IMR-90 (cell line): Measurements from ENCODE around the gene ITGA6. TPM values are rescaled to one million over a fixed set of nuclear protein-coding genes. Genes with fewer than 3 reads are reported as not detected.

ENCODE experiments used
- ATAC-seq: fragments of 200-7000 bp; cut with Tn5 transposase; 2 replicates; pipeline ENCODE4 v1.9.1; 2020; ENCODE audit warnings: low read depth, mild to moderate bottlenecking, moderate library complexity
- BruUV-seq: library from RNA; stranded (reverse); fragments of 400-500 nt; replicated peaks from 2 replicates; lab custom pipeline; 2021; lab: Mats Ljungman, UMichigan
- CTCF ChIA-PET: fragments of 300-600 bp; formaldehyde crosslinking; extraction: SDS; loops from one replicate; lab custom pipeline; 2021; ENCODE audit warnings: antibody characterized with exemption; lab: Yijun Ruan, JAX
- POLR2A ChIA-PET: fragments of 300-600 bp; sonication (Branson Sonifier 250); formaldehyde crosslinking; loops from one replicate; lab custom pipeline; 2022; ENCODE audit warnings: antibody characterized with exemption; ENCODE audit not compliant: unreplicated experiment; lab: Charles Lee
- DNase-seq: peaks from one replicate; pipeline ENCODE4 v3.0.0; 2013
- H2AFZ ChIP-seq: replicated peaks from 2 replicates; pipeline ENCODE3; 2013; ENCODE audit warnings: low read length, mild to moderate bottlenecking; ENCODE audit not compliant: poor library complexity
- H2AK5ac ChIP-seq: 2 replicates; pipeline ENCODE4 v1.6.1; 2013; ENCODE audit warnings: low read depth, low read length, inconsistent platforms
- H2AK9ac ChIP-seq: replicated peaks from 2 replicates; pipeline ENCODE3; 2013; ENCODE audit warnings: mild to moderate bottlenecking, low read depth, low read length, moderate library complexity; ENCODE audit not compliant: poor library complexity
- H2BK120ac ChIP-seq: 2 replicates; pipeline ENCODE4 v1.6.1; 2013; ENCODE audit warnings: low read depth, low read length, inconsistent platforms
- H2BK15ac ChIP-seq: 3 replicates; pipeline ENCODE4 v1.6.1; 2013; ENCODE audit warnings: low read depth, low read length, inconsistent platforms
- H2BK20ac ChIP-seq: 2 replicates; pipeline ENCODE4 v1.6.1; 2013; ENCODE audit warnings: low read depth, mild to moderate bottlenecking, inconsistent platforms, low read length, moderate library complexity
- H2BK5ac ChIP-seq: 2 replicates; pipeline ENCODE4 v1.6.1; 2013; ENCODE audit warnings: mild to moderate bottlenecking, low read depth, low read length, inconsistent platforms; ENCODE audit not compliant: poor library complexity, severe bottlenecking
- H3K14ac ChIP-seq: replicated peaks from 2 replicates; pipeline ENCODE4 v1.6.1; 2013; ENCODE audit warnings: low read depth, low read length, inconsistent platforms
- H3K18ac ChIP-seq: 2 replicates; pipeline ENCODE4 v1.6.1; 2013; ENCODE audit warnings: low read depth, low read length, control low read depth
- H3K23ac ChIP-seq: 2 replicates; pipeline ENCODE4 v1.6.1; 2013; ENCODE audit warnings: low read depth, low read length, inconsistent platforms
- H3K27ac ChIP-seq: 2 replicates; pipeline ENCODE4 v1.5.1; 2013; ENCODE audit warnings: mild to moderate bottlenecking, control low read depth, low read length; ENCODE audit not compliant: insufficient read depth
- H3K27me3 ChIP-seq: 2 replicates; pipeline ENCODE4 v1.6.1; 2013; ENCODE audit warnings: low read length; ENCODE audit not compliant: control insufficient read depth, insufficient read depth
- H3K36me3 ChIP-seq: 2 replicates; pipeline ENCODE4 v1.6.1; 2013; ENCODE audit warnings: low read length, mixed read lengths; ENCODE audit not compliant: control insufficient read depth, insufficient read depth
- H3K4ac ChIP-seq: 2 replicates; pipeline ENCODE4 v1.6.1; 2013; ENCODE audit warnings: low read depth, low read length, inconsistent platforms
- H3K4me1 ChIP-seq: 2 replicates; pipeline ENCODE4 v1.6.1; 2013; ENCODE audit warnings: low read length, mixed read lengths; ENCODE audit not compliant: control insufficient read depth, insufficient read depth
- H3K4me2 ChIP-seq: 2 replicates; pipeline ENCODE4 v1.6.1; 2013; ENCODE audit warnings: low read depth, mild to moderate bottlenecking, control low read depth, low read length, moderate library complexity
- H3K4me3 ChIP-seq: 2 replicates; pipeline ENCODE4 v1.5.1; 2013; ENCODE audit warnings: low read depth, mild to moderate bottlenecking, control low read depth, low read length, moderate library complexity; ENCODE audit not compliant: insufficient read depth
- H3K56ac ChIP-seq: 2 replicates; pipeline ENCODE4 v1.6.1; 2013; ENCODE audit warnings: low read length, inconsistent platforms; ENCODE audit not compliant: insufficient read depth; ENCODE audit errors: extremely low read depth
- H3K79me1 ChIP-seq, 2 experiments: 2 replicates each; pipeline ENCODE4 v1.6.1; 2013; ENCODE audit warnings: low read length in 2 of 2, inconsistent platforms in 1 of 2, low read depth in 1 of 2
- H3K9ac ChIP-seq: 2 replicates; pipeline ENCODE4 v1.6.1; 2013; ENCODE audit warnings: low read depth, low read length, control low read depth
- H3K9me1 ChIP-seq: 2 replicates; pipeline ENCODE4 v1.6.1; 2013; ENCODE audit warnings: low read length, inconsistent platforms; ENCODE audit not compliant: insufficient read depth
- H3K9me3 ChIP-seq: 2 replicates; pipeline ENCODE4 v1.6.1; 2013; ENCODE audit warnings: low read length; ENCODE audit not compliant: control insufficient read depth, insufficient read depth
- H4K20me1 ChIP-seq: 2 replicates; pipeline ENCODE4 v1.6.1; 2013; ENCODE audit warnings: low read length, inconsistent platforms; ENCODE audit not compliant: insufficient read depth
- H4K5ac ChIP-seq: 2 replicates; pipeline ENCODE4 v1.6.1; 2013; ENCODE audit warnings: mild to moderate bottlenecking, low read depth, low read length, control low read depth
- H4K8ac ChIP-seq, 2 experiments: 2 replicates each; pipeline ENCODE4 v1.6.1; 2013; ENCODE audit warnings: low read depth in 2 of 2, low read length in 2 of 2, control low read depth in 1 of 2, inconsistent platforms in 1 of 2
- H4K91ac ChIP-seq: 2 replicates; pipeline ENCODE4 v1.6.1; 2013; ENCODE audit warnings: low read depth, low read length, inconsistent platforms; ENCODE audit not compliant: insufficient read depth
- CEBPB ChIP-seq: IDR thresholded peaks from 2 replicates; pipeline ENCODE4 v1.6.1; 2012; ENCODE audit warnings: low read depth, low read length, improper control_type of control experiment
- FOS ChIP-seq: fragments of 150-350 bp; IDR thresholded peaks from 2 replicates; pipeline ENCODE4 v1.6.1; 2016; ENCODE audit warnings: low read depth, low read length
- MAFK ChIP-seq: IDR thresholded peaks from 2 replicates; pipeline ENCODE4 v1.6.1; 2012; ENCODE audit warnings: low read depth, low read length, improper control_type of control experiment
- MAZ ChIP-seq: IDR thresholded peaks from 2 replicates; pipeline ENCODE4 v1.6.1; 2012; ENCODE audit warnings: low read depth, mild to moderate bottlenecking, low read length, improper control_type of control experiment, moderate library complexity, borderline replicate concordance
- MXI1 ChIP-seq: IDR thresholded peaks from 2 replicates; pipeline ENCODE4 v1.6.1; 2012; ENCODE audit warnings: low read depth, mild to moderate bottlenecking, low read length, moderate library complexity, borderline replicate concordance
- NFE2L2 ChIP-seq: fragments of 150-350 bp; IDR thresholded peaks from 2 replicates; pipeline ENCODE4 v1.6.1; 2016; ENCODE audit warnings: low read depth, mild to moderate bottlenecking, low read length
- RAD21 ChIP-seq: IDR thresholded peaks from 2 replicates; pipeline ENCODE4 v1.6.1; 2012; ENCODE audit warnings: low read length, improper control_type of control experiment
- RFX5 ChIP-seq: IDR thresholded peaks from 2 replicates; pipeline ENCODE4 v1.8.0; 2012; ENCODE audit warnings: low read depth, mild to moderate bottlenecking, low read length, moderate library complexity
- SMC3 ChIP-seq: fragments of 150-350 bp; IDR thresholded peaks from 2 replicates; pipeline ENCODE4 v1.6.1; 2016; ENCODE audit warnings: low read depth, mild to moderate bottlenecking, antibody characterized with exemption, low read length, moderate library complexity
- WGBS, 2 experiments: methylation state at CpG; one replicate each; pipeline versions ENCODE4 v1.1.5 to v1.1.7; 2013; ENCODE audit warnings: missing lambda C conversion rate in 2 of 2; ENCODE audit not compliant: insufficient read length in 1 of 2; ENCODE audit errors: extremely low coverage in 2 of 2; 5-methylcytosine and 5-hydroxymethylcytosine counted together
- dilution Hi-C: fragments of 300-500 bp; cut with HindIII; formaldehyde crosslinking; loops from one replicate; pipeline ENCODE4 v1.14.3; 2018; ENCODE audit warnings: low sequenced_read_pairs; ENCODE audit not compliant: unreplicated experiment
- in situ Hi-C: fragments of 300-500 bp; cut with MboI; formaldehyde crosslinking; loops from 3 replicates; pipeline ENCODE4 v1.14.3; 2019; ENCODE audit warnings: low sequenced_read_pairs, inconsistent platforms, mixed read lengths
- intact Hi-C: fragments of 100-400 bp; cut with micrococcal nuclease; formaldehyde crosslinking; loops from 2 replicates; pipeline ENCODE4 v1.10.0; 2022
- polyA plus RNA-seq, 3 experiments: library from polyadenylated mRNA; depleted of rRNA; stranded (reverse); fragments of >200 nt; gene quantifications; 2 replicates each; pipeline ENCODE4 v1.2.3, GENCODE V29; 2012; ENCODE audit warnings: low replicate concordance in 1 of 3
- total RNA-seq: library from RNA; depleted of rRNA; stranded (reverse); fragments of >200 nt; gene quantifications from 2 replicates; pipeline ENCODE4 v1.2.3, GENCODE V29; 2012
- TF ChIP-seq, protein P1 (sequence below): fragments of 150-350 bp; IDR thresholded peaks from 2 replicates; pipeline ENCODE4 v1.6.1; 2016; ENCODE audit warnings: low read depth, mild to moderate bottlenecking, low read length, moderate library complexity, borderline replicate concordance
- TF ChIP-seq, protein P2 (sequence below): fragments of 150-350 bp; IDR thresholded peaks from 2 replicates; pipeline ENCODE4 v1.6.1; 2017; ENCODE audit warnings: mild to moderate bottlenecking, antibody characterized with exemption, low read length, low read depth

ITGA6 gene
- total and polyA plus RNA-seq, 2 of the 4 experiments (the other 2 are of a cell fraction): 12.5 to 43.9 TPM

DNA sequence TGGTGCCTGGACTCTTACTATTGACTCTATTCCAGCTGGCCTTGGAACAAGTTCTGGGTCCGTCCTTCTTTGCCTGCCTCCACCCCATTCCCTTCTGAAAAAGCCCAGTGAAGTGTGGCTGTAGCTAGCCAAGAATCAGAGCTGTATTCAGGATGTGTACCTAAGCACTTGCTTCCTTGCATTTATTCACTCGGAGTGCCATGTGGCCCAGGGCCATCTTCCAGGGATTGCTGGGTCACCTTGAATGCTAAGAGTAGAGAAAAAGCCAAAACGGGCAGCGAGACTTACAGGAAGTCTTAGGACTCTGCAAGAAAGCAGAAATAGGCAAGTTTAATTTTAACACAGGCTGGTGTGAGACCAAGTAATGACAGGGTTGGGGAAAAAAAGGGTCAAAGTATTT, 4.1 kb downstream of the ITGA6 start:
- 96% methylated on average over 3 of the region's 4 CpGs; no CpG with 5 or more reads in 1 of the 2 experiments for WGBS, 2 experiments
- no peak for ATAC-seq
- dilution Hi-C loops: no loop called here
- ChIA-PET POLR2A (no interaction called here), CTCF (interaction anchor here (1.3 to 1.4 kb wide), 2 partner anchors 25 to 30 kb away, joined by 3 to 8 read pairs; no protein-coding TSS in a partner anchor)
- no peak overlapping the region for H2AK5ac ChIP-seq
- H3K4ac ChIP-seq: no peak overlapping the region
- no peak overlapping the region for H2BK5ac ChIP-seq
- no peak overlapping the region for H2BK120ac ChIP-seq
- no peak overlapping the region for H3K4me3 ChIP-seq
- no peak overlapping the region for H2AFZ ChIP-seq
- H3K27ac ChIP-seq: no peak overlapping the region
- H3K18ac ChIP-seq: no peak overlapping the region
- no peaks in the 10 kb centered on the region for H3K36me3 ChIP-seq
- no peak overlapping the region for H2BK20ac ChIP-seq
- no peak overlapping the region for H3K4me2 ChIP-seq
- no peak for DNase-seq
- no peak overlapping the region for H3K23ac ChIP-seq
- H2BK15ac ChIP-seq: no peak overlapping the region
- intact Hi-C loops: no loop called here
- H3K56ac ChIP-seq: no peak overlapping the region
- no peak overlapping the region for H4K91ac ChIP-seq
- in situ Hi-C loops: no loop called here
- no peak for TF ChIP-seq SMC3
- no peak for TF ChIP-seq MAZ
- no peak for TF ChIP-seq RAD21
- no peak for TF ChIP-seq RFX5
- TF ChIP-seq, protein P1, sequence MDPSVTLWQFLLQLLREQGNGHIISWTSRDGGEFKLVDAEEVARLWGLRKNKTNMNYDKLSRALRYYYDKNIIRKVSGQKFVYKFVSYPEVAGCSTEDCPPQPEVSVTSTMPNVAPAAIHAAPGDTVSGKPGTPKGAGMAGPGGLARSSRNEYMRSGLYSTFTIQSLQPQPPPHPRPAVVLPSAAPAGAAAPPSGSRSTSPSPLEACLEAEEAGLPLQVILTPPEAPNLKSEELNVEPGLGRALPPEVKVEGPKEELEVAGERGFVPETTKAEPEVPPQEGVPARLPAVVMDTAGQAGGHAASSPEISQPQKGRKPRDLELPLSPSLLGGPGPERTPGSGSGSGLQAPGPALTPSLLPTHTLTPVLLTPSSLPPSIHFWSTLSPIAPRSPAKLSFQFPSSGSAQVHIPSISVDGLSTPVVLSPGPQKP: no peak
- TF ChIP-seq, protein P2, sequence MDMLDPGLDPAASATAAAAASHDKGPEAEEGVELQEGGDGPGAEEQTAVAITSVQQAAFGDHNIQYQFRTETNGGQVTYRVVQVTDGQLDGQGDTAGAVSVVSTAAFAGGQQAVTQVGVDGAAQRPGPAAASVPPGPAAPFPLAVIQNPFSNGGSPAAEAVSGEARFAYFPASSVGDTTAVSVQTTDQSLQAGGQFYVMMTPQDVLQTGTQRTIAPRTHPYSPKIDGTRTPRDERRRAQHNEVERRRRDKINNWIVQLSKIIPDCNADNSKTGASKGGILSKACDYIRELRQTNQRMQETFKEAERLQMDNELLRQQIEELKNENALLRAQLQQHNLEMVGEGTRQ: no peak
- TF ChIP-seq NFE2L2: no peak
- no peak for TF ChIP-seq MXI1
- TF ChIP-seq FOS: no peak
- TF ChIP-seq MAFK: no peak
- TF ChIP-seq CEBPB: no peak
- peaks cover 32 to 63% of the 10 kb centered on the region in 2 experiments for H3K79me1 ChIP-seq
- H3K4me1 ChIP-seq: peaks cover 7% of the 10 kb centered on the region
- H3K9me1 ChIP-seq: peaks cover 2% of the 10 kb centered on the region; the same call in 1 of the 2 replicates
- H3K14ac ChIP-seq: no peak overlapping the region
- no peak overlapping the region for H4K5ac ChIP-seq
- no peak overlapping the region for H3K9ac ChIP-seq
- no peaks in the 10 kb centered on the region for H3K27me3 ChIP-seq
- H2AK9ac ChIP-seq: no peak overlapping the region
- H4K20me1 ChIP-seq: no peaks in the 10 kb centered on the region
- no peaks in the 10 kb centered on the region for H3K9me3 ChIP-seq
- no peak overlapping the region for H4K8ac ChIP-seq
- no TSS peak for BruUV-seq
